HEK293T (cell line): ENCODE data around the gene DUSP11.

Source experiments
- HDGF ChIP-seq: fragments of 450-650 bp; IDR thresholded peaks from 2 replicates; pipeline ENCODE4 v1.6.1; 2017; ENCODE audit warnings: antibody characterized with exemption, borderline replicate concordance
- ZNF384 ChIP-seq: fragments of 450-650 bp; IDR thresholded peaks from 2 replicates; pipeline ENCODE4 v1.6.1; 2016
- TF ChIP-seq, protein P1 (sequence below): fragments of 450-650 bp; IDR thresholded peaks from 2 replicates; pipeline ENCODE4 v1.6.1; 2016

DNA sequence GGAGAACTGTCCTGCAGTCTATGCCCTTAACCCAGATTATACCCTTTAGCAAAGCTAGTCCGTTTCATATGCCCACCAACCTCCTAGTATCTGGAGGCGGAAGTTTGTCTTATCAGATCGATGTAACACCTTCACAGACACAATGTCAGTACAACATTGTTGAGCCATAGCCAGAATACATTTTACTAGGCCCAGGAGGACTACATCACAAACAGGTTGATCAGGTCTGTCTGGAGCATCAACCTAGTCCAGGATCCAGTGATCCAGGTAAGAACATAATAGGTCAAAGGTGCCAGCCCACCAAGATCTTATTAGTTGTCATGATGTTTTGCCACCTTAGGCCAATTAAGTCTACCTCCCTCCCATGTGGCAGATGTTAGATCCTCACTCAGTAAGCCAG is 40.8 kb downstream of the DUSP11 start:
- TF ChIP-seq HDGF (no peak), ZNF384 (no peak)
- TF ChIP-seq, protein P1, sequence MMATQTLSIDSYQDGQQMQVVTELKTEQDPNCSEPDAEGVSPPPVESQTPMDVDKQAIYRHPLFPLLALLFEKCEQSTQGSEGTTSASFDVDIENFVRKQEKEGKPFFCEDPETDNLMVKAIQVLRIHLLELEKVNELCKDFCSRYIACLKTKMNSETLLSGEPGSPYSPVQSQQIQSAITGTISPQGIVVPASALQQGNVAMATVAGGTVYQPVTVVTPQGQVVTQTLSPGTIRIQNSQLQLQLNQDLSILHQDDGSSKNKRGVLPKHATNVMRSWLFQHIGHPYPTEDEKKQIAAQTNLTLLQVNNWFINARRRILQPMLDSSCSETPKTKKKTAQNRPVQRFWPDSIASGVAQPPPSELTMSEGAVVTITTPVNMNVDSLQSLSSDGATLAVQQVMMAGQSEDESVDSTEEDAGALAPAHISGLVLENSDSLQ = no peak
